ENCODE measurements around the gene TNPO3.

TNPO3 gene

DNA sequence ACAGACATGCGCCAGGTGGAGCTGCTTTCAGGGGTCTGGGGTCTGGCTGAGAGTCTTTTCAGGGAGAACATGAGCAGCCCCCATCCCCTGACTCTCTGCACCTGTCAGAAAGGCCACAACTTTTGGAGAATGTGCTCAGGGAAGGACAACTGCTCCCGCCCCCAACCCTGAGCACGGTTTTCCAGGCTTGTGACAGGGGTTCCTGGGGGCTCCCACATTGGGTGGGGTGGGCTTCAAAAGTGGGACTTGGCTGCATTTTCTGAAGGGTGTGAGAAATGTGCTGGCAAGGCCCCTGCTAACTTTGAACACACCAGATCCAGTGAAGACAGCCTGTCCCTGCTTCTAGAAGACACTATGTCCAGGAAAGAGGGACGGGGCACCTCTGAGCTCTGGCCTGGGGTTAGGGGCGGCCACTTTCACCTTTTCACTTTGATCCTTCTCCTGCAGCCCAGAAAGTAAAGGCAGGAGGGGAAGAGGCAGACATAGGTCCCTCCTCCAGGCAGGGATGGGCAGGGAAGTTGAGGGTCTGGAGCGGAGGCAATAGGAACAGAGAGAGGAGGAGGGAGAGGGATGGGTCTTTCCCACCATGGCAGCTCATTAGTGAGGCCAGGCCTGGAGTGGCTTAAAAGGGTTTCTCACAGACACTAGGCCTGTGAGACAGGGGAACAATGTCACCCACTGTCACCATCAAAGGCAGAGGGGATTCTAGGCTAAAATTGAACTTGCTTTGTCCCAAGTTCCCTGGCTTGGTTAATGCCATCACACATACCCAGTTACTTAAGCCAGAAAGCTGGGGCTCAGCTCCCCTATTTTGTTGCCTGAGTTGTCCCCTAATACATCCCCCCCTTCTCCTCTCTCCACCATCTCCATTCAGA, 145.9 kb downstream of the TNPO3 start:
- TF ChIP-seq, protein P1, sequence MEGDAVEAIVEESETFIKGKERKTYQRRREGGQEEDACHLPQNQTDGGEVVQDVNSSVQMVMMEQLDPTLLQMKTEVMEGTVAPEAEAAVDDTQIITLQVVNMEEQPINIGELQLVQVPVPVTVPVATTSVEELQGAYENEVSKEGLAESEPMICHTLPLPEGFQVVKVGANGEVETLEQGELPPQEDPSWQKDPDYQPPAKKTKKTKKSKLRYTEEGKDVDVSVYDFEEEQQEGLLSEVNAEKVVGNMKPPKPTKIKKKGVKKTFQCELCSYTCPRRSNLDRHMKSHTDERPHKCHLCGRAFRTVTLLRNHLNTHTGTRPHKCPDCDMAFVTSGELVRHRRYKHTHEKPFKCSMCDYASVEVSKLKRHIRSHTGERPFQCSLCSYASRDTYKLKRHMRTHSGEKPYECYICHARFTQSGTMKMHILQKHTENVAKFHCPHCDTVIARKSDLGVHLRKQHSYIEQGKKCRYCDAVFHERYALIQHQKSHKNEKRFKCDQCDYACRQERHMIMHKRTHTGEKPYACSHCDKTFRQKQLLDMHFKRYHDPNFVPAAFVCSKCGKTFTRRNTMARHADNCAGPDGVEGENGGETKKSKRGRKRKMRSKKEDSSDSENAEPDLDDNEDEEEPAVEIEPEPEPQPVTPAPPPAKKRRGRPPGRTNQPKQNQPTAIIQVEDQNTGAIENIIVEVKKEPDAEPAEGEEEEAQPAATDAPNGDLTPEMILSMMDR (conservative IDR thresholded peaks at IDR 0.05), result no peak
- no peak overlapping the region; the same call in 1 of the 2 replicates for H3K27ac ChIP-seq

DNA sequence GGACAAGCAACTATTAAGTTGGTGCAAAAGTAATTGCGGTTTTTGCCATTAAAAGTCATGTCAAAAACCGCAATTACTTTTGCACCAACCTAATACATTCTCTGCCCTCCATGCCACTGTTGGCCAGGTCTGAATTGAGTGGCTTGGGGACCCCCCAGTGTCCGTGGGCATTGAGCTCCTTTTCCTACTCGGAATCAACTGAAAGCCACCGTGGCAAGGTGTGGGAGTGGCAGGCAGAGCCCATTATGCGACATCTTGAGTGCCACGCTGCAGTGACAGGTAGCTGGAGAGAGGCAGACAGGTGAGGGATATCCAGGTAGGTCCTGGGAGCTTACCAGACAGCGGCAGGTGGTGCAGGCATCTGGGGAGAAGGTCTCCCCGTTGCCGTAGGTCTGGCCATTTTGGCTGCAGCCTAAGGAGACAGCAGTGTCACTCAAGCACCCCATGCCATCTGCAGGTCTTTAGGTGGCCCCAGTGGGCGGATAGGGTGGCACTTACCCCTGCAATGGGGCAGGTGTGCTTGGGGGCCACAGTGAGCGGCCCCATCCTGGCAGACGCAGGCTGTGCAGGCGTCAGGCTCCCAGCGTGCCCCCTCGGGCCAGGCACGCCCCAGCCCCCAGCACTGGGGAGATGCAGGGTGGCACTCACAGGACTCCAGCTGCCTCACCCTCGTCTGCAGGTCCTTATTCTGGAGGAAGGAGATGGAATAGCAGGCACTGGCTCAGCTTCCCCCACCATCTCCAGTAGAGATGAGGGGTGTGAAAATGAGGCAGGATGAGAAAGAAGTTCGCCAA, 147.9 kb downstream of the TNPO3 start:
- TF ChIP-seq, protein P1 (conservative IDR thresholded peaks at IDR 0.05), result no peak
- no peak overlapping the region for H3K27ac ChIP-seq

DNA sequence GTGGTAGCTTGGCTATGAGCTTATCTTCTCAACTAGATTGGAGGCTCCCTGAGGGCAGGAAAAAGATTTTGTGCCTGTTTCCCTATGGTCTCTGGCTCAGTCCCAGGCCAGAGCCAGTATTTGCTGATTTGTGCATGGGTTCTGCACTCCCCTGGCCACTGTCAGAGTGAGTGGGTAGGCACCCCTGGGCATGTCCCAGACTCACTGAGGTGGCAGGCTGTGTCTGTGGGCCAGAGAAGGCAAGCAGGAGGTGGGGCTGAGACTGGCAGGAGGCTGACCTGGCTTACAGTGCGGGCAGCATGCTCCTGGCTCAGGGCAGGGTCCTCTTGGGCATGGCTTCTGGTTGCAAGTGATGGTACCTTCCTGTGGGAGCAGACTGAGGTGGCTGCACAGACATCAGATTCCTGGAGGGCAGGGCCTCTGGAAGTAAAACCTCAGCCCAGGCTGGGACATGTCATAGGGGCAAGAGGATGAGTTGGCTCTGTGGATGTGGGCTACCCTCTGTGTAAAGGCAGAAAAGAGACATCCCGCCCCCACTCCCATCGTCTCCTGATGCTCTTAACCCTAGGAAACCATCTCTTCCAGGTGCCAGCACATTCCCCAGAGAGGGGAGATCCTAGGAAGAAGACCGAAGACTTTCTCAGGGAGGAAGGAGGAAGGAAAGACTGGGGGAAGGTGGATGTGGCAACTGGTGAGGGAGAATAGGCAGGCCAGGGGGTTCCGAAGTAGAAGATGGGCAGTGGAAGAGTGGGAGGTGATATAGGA, 148.7 kb downstream of the TNPO3 start:
- TF ChIP-seq, protein P1 (conservative IDR thresholded peaks at IDR 0.05), result no peak

DNA sequence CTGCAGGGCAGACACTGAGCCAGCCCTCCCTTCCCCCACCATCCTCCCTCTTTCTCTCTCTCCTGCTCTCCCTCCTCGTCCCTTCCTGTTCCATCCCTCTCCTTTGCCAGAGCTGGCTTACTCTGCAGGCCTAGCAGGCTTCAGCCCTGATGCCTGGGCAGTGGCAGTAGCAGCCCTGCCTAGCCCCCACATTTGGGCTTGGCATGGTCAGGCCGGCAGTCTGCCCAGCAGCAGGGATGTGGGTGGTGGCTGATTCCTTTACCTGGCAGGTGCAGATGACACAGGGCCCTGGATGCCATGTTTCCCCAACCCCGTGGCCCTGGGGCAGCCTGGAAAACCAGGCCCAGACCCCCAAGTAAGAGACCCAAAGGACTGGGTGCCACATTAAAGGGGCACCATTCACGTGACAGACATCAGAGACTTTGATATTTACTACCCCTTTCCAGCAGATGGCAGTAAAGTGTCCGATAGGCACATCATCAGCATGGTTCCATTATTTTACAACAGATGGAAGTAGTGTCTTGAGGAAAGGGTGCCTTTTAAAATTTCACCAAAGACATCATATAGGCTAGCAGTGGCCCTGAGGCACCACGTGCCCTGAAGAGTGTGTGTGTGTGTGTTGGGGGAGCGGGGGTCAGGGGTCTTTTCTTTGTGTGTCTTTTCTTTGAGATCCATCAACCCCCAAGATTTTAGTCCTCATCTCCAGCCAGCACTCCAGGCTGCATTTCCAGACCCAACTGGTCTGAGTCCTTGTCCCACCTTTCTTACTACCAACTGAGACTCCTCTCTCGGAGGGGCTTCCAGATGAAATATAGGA, 150.3 kb downstream of the TNPO3 start:
- no peak overlapping the region for H3K27ac ChIP-seq
- TF ChIP-seq, protein P1 (conservative IDR thresholded peaks at IDR 0.05), result peak; percentile 84

More for the DNA sequence above, 148.7 kb downstream of the TNPO3 start:
- H3K27ac ChIP-seq, result no peak overlapping the region

Data from VCaP (cell line).